Urothelium cell line (cell line): ENCODE measurements around the gene TRO.

Source experiments
- DNase-seq: peaks from one replicate; pipeline ENCODE4 v3.0.0; 2011; ENCODE audit warnings: low spot score, mixed read lengths
- FAIRE-seq: peaks from 2 replicates; lab custom pipeline; 2011; peaks lifted over from hg19 to GRCh38; lab: Jason Lieb, UNC

The TRO gene

GRCh38 chrX:54950730-54951375 lies 30.2 kb downstream of the TRO start:
- DNase-seq (no peak), FAIRE-seq (no peak)

- FAIRE-seq, result no peak
- DNase-seq, result no peak
These were observed 41.1 kb downstream of the TRO start for GRCh38 chrX:54961750-54962149.

- DNase-seq (no peak), FAIRE-seq (no peak)
These were observed 44.3 kb downstream of the TRO start for GRCh38 chrX:54964766-54965497.

DNA sequence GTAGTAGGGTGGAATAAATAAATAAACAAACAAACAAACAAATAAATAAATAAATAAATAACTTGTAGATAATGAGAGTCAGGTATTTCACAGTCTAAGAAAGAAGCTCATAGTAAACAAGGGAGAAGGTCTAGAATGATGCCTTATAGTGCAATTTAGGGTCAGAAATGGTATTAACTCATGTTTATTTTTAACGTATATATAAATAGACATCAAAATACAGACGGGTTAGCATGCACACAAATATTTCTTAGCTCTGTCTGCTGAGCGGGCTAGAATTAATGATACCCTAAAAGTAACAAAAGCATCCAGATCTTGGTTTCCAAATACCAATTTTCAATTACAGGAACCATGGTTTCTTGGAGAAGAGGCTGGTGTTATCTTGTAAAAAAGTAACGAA lies 56.8 kb downstream of the TRO start:
- FAIRE-seq (no peak), DNase-seq (no peak)

GRCh38 chrX:54978448-54978847 lies 57.8 kb downstream of the TRO start:
- no peak for FAIRE-seq
- DNase-seq, result no peak

GRCh38 chrX:54979432-54979831 lies 58.8 kb downstream of the TRO start:
- DNase-seq, result no peak
- no peak for FAIRE-seq

GRCh38 chrX:54980334-54980733 lies 59.7 kb downstream of the TRO start:
- FAIRE-seq, result no peak
- no peak for DNase-seq
